OCI-LY7 (cell line): ENCODE measurements around the gene CEP112. TPM values are rescaled to one million over a fixed set of nuclear protein-coding genes. Genes with fewer than 3 reads are reported as not detected.

Experiments
- BruUV-seq: library from RNA; stranded (reverse); fragments of 400-500 nt; replicated peaks from 2 replicates; lab custom pipeline; 2021; lab: Mats Ljungman, UMichigan
- CTCF ChIA-PET: fragments of 300-600 bp; sonication (Branson Sonifier 250); formaldehyde crosslinking; loops from one replicate; lab custom pipeline; 2022; ENCODE audit warnings: antibody characterized with exemption; ENCODE audit not compliant: unreplicated experiment; lab: Charles Lee
- POLR2A ChIA-PET: fragments of 300-600 bp; sonication (Branson Sonifier 250); formaldehyde crosslinking; loops from one replicate; lab custom pipeline; 2022; ENCODE audit warnings: antibody characterized with exemption; lab: Charles Lee
- DNase-seq: peaks from one replicate; pipeline ENCODE4 v3.0.0-alpha.2; 2015; ENCODE audit warnings: low spot score
- H2AFZ ChIP-seq: fragments of 200-600 bp; sonication (generic), shearing (Covaris generic); 2 replicates; pipeline ENCODE4 v1.6.1; 2014; ENCODE audit warnings: mild to moderate bottlenecking, antibody characterized with exemption, low read length, moderate library complexity
- H3K27ac ChIP-seq: fragments of 200-600 bp; sonication (generic); 2 replicates; pipeline ENCODE4 v1.5.1; 2014; ENCODE audit warnings: mixed run types, low read depth, mild to moderate bottlenecking, moderate library complexity, low read length, inconsistent platforms; ENCODE audit not compliant: poor library complexity, severe bottlenecking
- H3K36me3 ChIP-seq: fragments of 200-600 bp; sonication (generic); 2 replicates; pipeline ENCODE4 v1.6.1; 2014; ENCODE audit warnings: mild to moderate bottlenecking, antibody characterized with exemption, low read length, moderate library complexity, mixed read lengths; ENCODE audit not compliant: insufficient read depth
- H3K4me1 ChIP-seq: fragments of 200-600 bp; sonication (generic); 2 replicates; pipeline ENCODE4 v1.5.1; 2014; ENCODE audit warnings: mild to moderate bottlenecking, low read length; ENCODE audit not compliant: insufficient read depth, poor library complexity, severe bottlenecking
- H3K4me2 ChIP-seq: fragments of 200-600 bp; sonication (generic); 2 replicates; pipeline ENCODE4 v1.6.1; 2014; ENCODE audit warnings: mild to moderate bottlenecking, low read length
- H3K4me3 ChIP-seq: fragments of 200-600 bp; sonication (generic); 2 replicates; pipeline ENCODE4 v1.5.1; 2014; ENCODE audit warnings: mild to moderate bottlenecking, low read depth, low read length; ENCODE audit not compliant: poor library complexity, severe bottlenecking
- H3K79me2 ChIP-seq: fragments of 200-600 bp; sonication (generic); 2 replicates; pipeline ENCODE4 v1.6.1; 2016; ENCODE audit warnings: low read depth, mild to moderate bottlenecking, low read length, moderate library complexity, mixed read lengths; ENCODE audit not compliant: insufficient read depth
- H3K9me2 ChIP-seq: fragments of 200-600 bp; sonication (generic); 2 replicates; pipeline ENCODE4 v1.6.1; 2016; ENCODE audit warnings: mild to moderate bottlenecking, low read length, mixed read lengths; ENCODE audit not compliant: insufficient read depth
- H3K9me3 ChIP-seq: fragments of 200-600 bp; sonication (generic); 2 replicates; pipeline ENCODE4 v1.6.1; 2014; ENCODE audit warnings: mild to moderate bottlenecking, mixed run types, low read length, mixed read lengths
- H4K20me1 ChIP-seq: fragments of 200-600 bp; sonication (generic); 2 replicates; pipeline ENCODE4 v1.6.1; 2014; ENCODE audit warnings: mild to moderate bottlenecking, antibody characterized with exemption, low read length, moderate library complexity, mixed read lengths; ENCODE audit not compliant: insufficient read depth
- EZH2phosphoT487 ChIP-seq: fragments of 200-600 bp; sonication (generic); IDR thresholded peaks from 2 replicates; pipeline ENCODE4 v1.6.1; 2018; ENCODE audit warnings: low read depth, borderline replicate concordance, mild to moderate bottlenecking, mixed run types, antibody characterized with exemption, low read length, moderate library complexity, mixed read lengths
- intact Hi-C: fragments of 100-400 bp; cut with micrococcal nuclease; formaldehyde crosslinking; loops from one replicate; pipeline ENCODE4 v1.10.0; 2022; ENCODE audit not compliant: unreplicated experiment
- total RNA-seq, 2 experiments: library from RNA; depleted of rRNA in 1 of 2; stranded (reverse); fragments of >200 nt in 1 of 2; shearing (Covaris generic) in 1 of 2; gene quantifications; 2 replicates each; pipeline ENCODE4 v1.2.3, GENCODE V29; 2014 to 2022
- TF ChIP-seq, protein P1 (sequence below): fragments of 200-600 bp; sonication (generic); conservative IDR thresholded peaks from 2 replicates; pipeline ENCODE4 v1.5.1; 2014; ENCODE audit warnings: mild to moderate bottlenecking, antibody characterized with exemption, low read length, moderate library complexity, mixed read lengths

CEP112 gene
- total RNA-seq, 2 experiments from 2014 or later = 2.7 to 6.9 TPM

- Histone ChIP-seq H4K20me1 (no peaks in the 10 kb centered on the region), H3K27ac (no peak overlapping the region), H3K9me3 (no peaks in the 10 kb centered on the region), H3K36me3 (no peaks in the 10 kb centered on the region), H3K79me2 (no peaks in the 10 kb centered on the region), H3K4me2 (no peak overlapping the region), H3K4me3 (no peak overlapping the region), H2AFZ (no peak overlapping the region), H3K9me2 (no peaks in the 10 kb centered on the region), H3K4me1 (no peaks in the 10 kb centered on the region)
- CTCF ChIA-PET = no interaction called here
- intact Hi-C loops = no loop called here
- no TSS peak for BruUV-seq
- POLR2A ChIA-PET = interaction anchor here (1.1 kb wide), 1 partner anchor 12 kb away, joined by 6 read pairs; no protein-coding TSS in a partner anchor
- TF ChIP-seq, protein P1, sequence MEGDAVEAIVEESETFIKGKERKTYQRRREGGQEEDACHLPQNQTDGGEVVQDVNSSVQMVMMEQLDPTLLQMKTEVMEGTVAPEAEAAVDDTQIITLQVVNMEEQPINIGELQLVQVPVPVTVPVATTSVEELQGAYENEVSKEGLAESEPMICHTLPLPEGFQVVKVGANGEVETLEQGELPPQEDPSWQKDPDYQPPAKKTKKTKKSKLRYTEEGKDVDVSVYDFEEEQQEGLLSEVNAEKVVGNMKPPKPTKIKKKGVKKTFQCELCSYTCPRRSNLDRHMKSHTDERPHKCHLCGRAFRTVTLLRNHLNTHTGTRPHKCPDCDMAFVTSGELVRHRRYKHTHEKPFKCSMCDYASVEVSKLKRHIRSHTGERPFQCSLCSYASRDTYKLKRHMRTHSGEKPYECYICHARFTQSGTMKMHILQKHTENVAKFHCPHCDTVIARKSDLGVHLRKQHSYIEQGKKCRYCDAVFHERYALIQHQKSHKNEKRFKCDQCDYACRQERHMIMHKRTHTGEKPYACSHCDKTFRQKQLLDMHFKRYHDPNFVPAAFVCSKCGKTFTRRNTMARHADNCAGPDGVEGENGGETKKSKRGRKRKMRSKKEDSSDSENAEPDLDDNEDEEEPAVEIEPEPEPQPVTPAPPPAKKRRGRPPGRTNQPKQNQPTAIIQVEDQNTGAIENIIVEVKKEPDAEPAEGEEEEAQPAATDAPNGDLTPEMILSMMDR = no peak
- no peak for TF ChIP-seq EZH2phosphoT487
- no peak for DNase-seq
Observed at GRCh38 chr17:66221755-66222530, 30.0 kb upstream of the CEP112 start.

DNA sequence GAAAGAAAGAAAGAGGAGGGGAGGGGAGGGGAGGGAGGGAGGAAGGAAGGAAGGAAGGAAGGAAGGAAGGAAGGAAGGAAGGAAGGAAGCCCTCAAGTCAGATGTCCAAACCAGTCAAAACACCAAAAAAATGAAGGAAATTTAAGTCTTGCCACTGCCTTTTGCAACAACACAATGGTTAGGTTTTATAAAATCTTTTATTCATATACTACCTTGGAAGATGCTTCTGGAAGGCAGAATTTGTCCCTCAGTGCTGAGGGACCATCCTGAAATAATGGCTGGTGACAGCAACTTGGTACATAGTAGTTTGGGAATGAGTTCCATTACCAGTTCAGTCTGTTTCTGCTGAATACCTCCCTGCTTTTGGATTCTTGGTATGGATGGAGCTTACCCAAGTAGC is 29.4 kb upstream of the CEP112 start:
- H3K4me2 ChIP-seq = no peak overlapping the region
- POLR2A ChIA-PET = no interaction called here
- no peak for DNase-seq
- no peaks in the 10 kb centered on the region for H3K9me2 ChIP-seq
- intact Hi-C loops = no loop called here
- no peaks in the 10 kb centered on the region for H3K9me3 ChIP-seq
- no peaks in the 10 kb centered on the region for H4K20me1 ChIP-seq
- CTCF ChIA-PET = no interaction called here
- no peak overlapping the region for H2AFZ ChIP-seq
- H3K4me1 ChIP-seq = no peaks in the 10 kb centered on the region
- no peak overlapping the region for H3K27ac ChIP-seq
- TF ChIP-seq, protein P1 = no peak
- no peak for TF ChIP-seq EZH2phosphoT487
- H3K79me2 ChIP-seq = no peaks in the 10 kb centered on the region
- BruUV-seq = no TSS peak
- H3K4me3 ChIP-seq = no peak overlapping the region
- H3K36me3 ChIP-seq = no peaks in the 10 kb centered on the region
